ENCODE measurements around the gene WDR62.

Gene WDR62

DNA sequence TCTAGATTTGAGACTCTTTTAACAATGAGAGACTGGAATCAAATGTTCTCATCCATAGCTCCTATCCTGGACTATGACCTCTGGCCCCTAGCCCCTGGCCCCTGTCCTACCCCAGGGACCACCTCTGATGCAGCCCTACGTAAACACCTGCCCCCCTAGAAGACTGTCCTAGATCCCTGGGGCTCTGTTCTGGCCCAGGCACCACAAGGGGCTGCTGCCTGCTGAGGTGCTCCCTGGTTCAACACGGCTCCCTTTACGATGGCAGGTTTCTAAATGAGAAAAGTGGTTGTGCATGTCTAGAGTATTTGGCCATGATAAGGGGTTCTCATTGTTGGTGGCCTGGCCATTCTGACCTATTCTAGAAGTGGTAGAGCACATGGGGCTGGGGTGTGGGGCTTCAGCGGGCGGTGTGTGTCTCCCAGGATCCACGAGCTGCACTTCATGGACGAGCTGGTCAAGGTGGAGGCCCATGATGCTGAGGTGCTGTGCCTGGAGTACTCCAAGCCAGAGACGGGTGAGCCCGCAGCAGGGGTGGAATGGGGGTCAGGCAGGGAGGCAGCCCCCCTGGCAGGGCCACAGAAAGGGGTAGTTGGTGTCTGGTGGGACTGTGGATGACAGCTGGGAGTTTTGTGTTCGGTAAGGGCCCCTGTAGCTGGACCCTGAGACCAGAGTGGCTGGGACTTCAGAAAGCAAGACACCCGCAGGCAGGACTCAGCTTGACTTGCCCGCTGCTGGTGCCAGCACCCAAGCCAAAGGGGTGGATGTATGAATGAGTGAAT lies 29.7 kb downstream of the WDR62 start:
- Histone ChIP-seq H3K27ac (ENCODE audit: low read depth, low read length) (no peak overlapping the region), H3K9ac (ENCODE audit: low read depth, low read length) (no peak overlapping the region), H3K27me3 (ENCODE audit: insufficient read depth, low read length) (no peaks in the 10 kb centered on the region), H3K36me3 (ENCODE audit: insufficient read depth, low read length) (peaks cover 87% of the 10 kb centered on the region), H3K4me1 (ENCODE audit: insufficient read depth, low read length) (no peaks in the 10 kb centered on the region), H3K9me3 (ENCODE audit: insufficient read depth, low read depth, low read length) (no peaks in the 10 kb centered on the region), H3K4me3 (ENCODE audit: low read length) (no peak overlapping the region)
- WGBS: 96% methylated on average over 12 of the region's 12 CpGs

DNA sequence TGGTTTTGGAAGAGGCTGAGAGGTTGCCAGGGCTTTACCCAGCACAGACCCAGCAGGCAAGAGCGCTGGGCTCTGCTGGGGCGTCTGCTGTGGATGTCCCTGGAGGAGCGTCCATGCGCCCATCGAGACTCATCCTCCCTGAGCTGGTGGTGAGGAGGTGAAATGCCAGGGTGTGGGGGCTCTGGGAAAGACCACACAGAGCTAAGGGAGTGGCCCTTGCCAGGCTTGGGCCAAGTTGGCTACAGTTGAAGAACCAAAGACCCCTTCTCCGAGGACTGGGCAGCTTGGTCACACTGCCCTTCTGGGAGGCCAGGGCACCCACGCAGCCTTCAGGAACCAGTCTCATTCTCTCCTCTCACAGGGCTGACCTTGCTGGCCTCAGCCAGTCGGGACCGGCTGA lies 31.6 kb downstream of the WDR62 start:
- 96% methylated on average over 9 of the region's 9 CpGs for WGBS
- Histone ChIP-seq H3K4me1 (ENCODE audit: insufficient read depth, low read length) (no peaks in the 10 kb centered on the region), H3K36me3 (ENCODE audit: insufficient read depth, low read length) (peaks cover 95% of the 10 kb centered on the region), H3K4me3 (ENCODE audit: low read length) (no peak overlapping the region), H3K9ac (ENCODE audit: low read depth, low read length) (no peak overlapping the region), H3K27ac (ENCODE audit: low read depth, low read length) (no peak overlapping the region), H3K9me3 (ENCODE audit: insufficient read depth, low read depth, low read length) (no peaks in the 10 kb centered on the region), H3K27me3 (ENCODE audit: insufficient read depth, low read length) (no peaks in the 10 kb centered on the region)

DNA sequence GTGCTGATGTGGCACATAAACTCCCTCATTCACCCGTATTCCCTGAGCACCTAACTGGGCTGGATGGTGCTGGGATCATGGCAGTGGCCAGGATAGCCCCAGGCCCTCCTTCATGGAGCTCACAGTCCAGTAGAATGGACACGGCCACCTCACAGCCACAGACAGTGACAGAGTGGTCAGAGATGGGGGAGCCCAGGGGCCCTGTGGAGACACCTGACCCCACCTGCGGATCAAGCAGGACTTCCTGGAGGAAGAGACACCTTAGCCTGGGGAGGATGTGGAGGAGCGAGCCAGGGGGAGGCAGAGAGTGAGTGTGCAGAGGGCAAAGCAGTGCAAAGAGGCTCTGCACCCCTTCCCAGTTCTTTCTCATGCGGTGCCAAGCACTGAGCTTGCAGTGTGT lies 35.1 kb downstream of the WDR62 start:
- no peaks in the 10 kb centered on the region for H3K4me1 ChIP-seq (ENCODE audit: insufficient read depth, low read length)
- WGBS: 91% methylated on average over 5 of the region's 5 CpGs
- H3K27me3 ChIP-seq (ENCODE audit: insufficient read depth, low read length): no peaks in the 10 kb centered on the region
- H3K27ac ChIP-seq (ENCODE audit: low read depth, low read length): no peak overlapping the region
- peaks cover 95% of the 10 kb centered on the region for H3K36me3 ChIP-seq (ENCODE audit: insufficient read depth, low read length)
- no peaks in the 10 kb centered on the region for H3K9me3 ChIP-seq (ENCODE audit: insufficient read depth, low read depth, low read length)
- H3K4me3 ChIP-seq (ENCODE audit: low read length): no peak overlapping the region
- no peak overlapping the region for H3K9ac ChIP-seq (ENCODE audit: low read depth, low read length)

DNA sequence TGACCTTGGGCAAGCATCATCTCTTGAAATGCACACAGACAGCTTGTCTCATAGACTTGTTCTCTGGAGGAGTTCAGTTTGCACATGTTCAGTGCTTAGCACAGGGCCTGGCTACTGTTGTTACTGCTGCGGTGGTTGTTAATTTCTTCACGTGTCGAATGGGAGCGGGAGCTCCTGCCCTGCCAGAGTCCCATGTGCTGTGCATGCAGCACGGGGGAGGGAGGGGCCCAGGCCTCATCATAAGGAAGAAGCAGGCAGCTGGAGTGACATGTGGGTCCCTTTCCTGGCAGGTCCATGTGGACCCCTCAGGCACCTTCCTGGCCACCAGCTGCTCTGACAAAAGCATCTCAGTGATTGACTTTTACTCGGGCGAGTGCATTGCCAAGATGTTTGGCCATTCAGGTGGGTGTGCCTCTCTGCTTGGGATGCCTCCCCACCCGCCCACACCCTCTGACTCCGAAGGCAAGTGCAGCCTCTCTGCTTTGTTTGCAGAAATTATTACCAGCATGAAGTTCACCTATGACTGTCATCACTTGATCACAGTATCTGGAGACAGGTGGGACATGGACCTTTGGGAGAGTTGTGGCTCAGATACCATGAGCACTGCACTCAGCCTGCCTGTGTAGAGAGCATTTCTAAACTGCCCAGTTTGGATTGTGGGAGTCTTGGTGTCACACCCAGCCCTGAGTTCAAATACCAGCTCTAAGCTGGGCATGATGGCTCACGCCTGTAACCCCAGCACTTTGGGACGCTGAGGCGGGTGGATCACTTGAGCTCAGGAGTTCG lies 36.4 kb downstream of the WDR62 start:
- H3K36me3 ChIP-seq (ENCODE audit: insufficient read depth, low read length): peaks cover 94% of the 10 kb centered on the region
- H3K9ac ChIP-seq (ENCODE audit: low read depth, low read length): no peak overlapping the region
- H3K4me1 ChIP-seq (ENCODE audit: insufficient read depth, low read length): no peaks in the 10 kb centered on the region
- H3K27me3 ChIP-seq (ENCODE audit: insufficient read depth, low read length): no peaks in the 10 kb centered on the region
- H3K9me3 ChIP-seq (ENCODE audit: insufficient read depth, low read depth, low read length): no peaks in the 10 kb centered on the region
- H3K27ac ChIP-seq (ENCODE audit: low read depth, low read length): no peak overlapping the region
- WGBS: 86% methylated on average over 13 of the region's 13 CpGs
- H3K4me3 ChIP-seq (ENCODE audit: low read length): no peak overlapping the region

DNA sequence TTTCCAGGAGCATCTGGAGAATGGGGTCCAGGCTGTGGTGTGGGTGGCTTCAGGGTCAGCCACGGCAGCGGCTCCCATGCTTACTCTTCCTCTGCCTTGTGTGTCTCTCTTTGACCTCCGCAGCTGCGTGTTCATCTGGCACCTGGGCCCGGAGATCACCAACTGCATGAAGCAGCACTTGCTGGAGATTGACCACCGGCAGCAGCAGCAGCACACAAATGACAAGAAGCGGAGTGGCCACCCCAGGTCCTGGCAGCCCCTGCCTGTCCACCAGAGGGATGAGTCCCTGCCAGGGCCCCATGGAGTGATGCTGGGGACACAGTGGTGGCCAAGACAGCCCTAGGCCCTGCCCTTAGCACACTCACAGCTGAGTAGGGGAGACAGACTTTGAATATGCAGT lies 37.9 kb downstream of the WDR62 start:
- Histone ChIP-seq H3K4me3 (ENCODE audit: low read length) (no peak overlapping the region), H3K4me1 (ENCODE audit: insufficient read depth, low read length) (no peaks in the 10 kb centered on the region), H3K27ac (ENCODE audit: low read depth, low read length) (no peak overlapping the region), H3K27me3 (ENCODE audit: insufficient read depth, low read length) (no peaks in the 10 kb centered on the region), H3K36me3 (ENCODE audit: insufficient read depth, low read length) (peaks cover 91% of the 10 kb centered on the region), H3K9me3 (ENCODE audit: insufficient read depth, low read depth, low read length) (no peaks in the 10 kb centered on the region), H3K9ac (ENCODE audit: low read depth, low read length) (no peak overlapping the region)
- 96% methylated on average over 7 of the region's 7 CpGs for WGBS

DNA sequence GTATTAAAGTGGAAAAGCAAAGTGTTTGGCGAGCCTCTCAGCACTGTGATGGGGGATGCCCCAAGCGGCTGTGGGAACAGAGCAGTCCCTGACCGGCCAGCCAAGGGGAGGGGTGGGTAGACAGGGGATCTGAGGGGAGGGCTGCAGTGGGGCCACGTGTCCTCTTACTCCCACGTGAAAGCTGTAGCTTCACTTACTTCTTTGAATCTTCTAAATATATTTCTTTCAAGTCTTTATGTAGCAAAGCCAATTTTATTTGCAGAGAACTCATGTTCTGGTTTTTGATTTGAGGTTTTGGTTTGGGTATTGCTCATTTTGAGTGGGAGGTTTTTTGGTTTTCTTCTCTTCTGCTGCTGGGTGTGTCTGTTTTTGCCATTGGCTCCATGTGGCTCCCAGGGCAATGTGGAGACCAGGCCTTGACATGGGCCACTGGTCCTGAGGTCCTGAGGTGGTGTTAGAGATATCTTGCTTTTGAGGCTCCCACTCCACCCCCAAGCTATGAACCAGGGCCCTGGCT lies 38.5 kb downstream of the WDR62 start:
- 98% methylated on average over 3 of the region's 5 CpGs for WGBS
- Histone ChIP-seq H3K9ac (ENCODE audit: low read depth, low read length) (no peak overlapping the region), H3K27ac (ENCODE audit: low read depth, low read length) (no peak overlapping the region), H3K9me3 (ENCODE audit: insufficient read depth, low read depth, low read length) (no peaks in the 10 kb centered on the region), H3K27me3 (ENCODE audit: insufficient read depth, low read length) (no peaks in the 10 kb centered on the region), H3K4me1 (ENCODE audit: insufficient read depth, low read length) (no peaks in the 10 kb centered on the region), H3K36me3 (ENCODE audit: insufficient read depth, low read length) (peaks cover 91% of the 10 kb centered on the region), H3K4me3 (ENCODE audit: low read length) (no peak overlapping the region)

DNA sequence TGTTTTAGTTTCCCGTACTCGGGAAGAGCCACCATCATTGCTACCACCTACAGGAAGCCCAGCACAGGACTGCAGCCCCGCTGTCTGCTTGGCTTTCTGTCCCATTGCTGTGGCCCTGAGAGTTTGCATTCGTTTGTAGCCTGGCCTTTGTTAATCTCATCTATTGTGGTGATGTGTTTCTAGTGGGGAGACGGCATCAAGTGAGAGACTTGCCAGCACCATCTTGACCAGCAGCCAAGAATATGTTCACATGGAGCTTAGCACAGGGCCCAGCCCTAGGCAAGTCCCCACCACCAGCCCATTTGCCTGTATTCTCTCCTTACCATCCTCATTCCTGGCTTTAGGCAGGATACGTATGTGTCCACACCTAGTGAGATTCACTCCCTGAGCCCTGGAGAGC lies 39.0 kb downstream of the WDR62 start:
- no peak overlapping the region for H3K9ac ChIP-seq (ENCODE audit: low read depth, low read length)
- no peaks in the 10 kb centered on the region for H3K4me1 ChIP-seq (ENCODE audit: insufficient read depth, low read length)
- no peak overlapping the region for H3K27ac ChIP-seq (ENCODE audit: low read depth, low read length)
- no peak overlapping the region for H3K4me3 ChIP-seq (ENCODE audit: low read length)
- no peaks in the 10 kb centered on the region for H3K27me3 ChIP-seq (ENCODE audit: insufficient read depth, low read length)
- H3K9me3 ChIP-seq (ENCODE audit: insufficient read depth, low read depth, low read length): no peaks in the 10 kb centered on the region
- H3K36me3 ChIP-seq (ENCODE audit: insufficient read depth, low read length): peaks cover 91% of the 10 kb centered on the region
- WGBS: 87% methylated on average over 6 of the region's 6 CpGs

DNA sequence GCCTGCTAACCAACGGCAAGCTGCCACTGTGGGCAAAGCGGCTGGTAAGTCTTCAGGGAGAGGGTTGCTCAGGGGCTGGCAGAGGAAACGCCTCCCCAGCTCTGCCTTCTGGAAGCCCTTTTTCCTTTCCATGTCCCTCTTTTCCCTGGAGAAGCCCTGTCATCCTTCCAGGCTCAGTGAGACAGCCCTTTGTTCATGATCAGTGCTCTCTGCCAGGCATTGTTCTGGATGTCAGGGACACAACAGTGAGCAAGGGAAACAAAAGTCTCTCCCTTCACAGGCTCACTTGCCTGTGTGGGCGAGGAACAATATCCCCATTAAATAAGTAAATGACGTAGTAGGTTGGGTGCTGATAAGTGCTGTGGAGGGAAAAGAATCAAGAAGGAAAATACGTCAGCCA lies 42.3 kb downstream of the WDR62 start:
- Histone ChIP-seq H3K4me3 (ENCODE audit: low read length) (no peak overlapping the region), H3K9me3 (ENCODE audit: insufficient read depth, low read depth, low read length) (no peaks in the 10 kb centered on the region), H3K36me3 (ENCODE audit: insufficient read depth, low read length) (peaks cover 89% of the 10 kb centered on the region), H3K9ac (ENCODE audit: low read depth, low read length) (no peak overlapping the region), H3K4me1 (ENCODE audit: insufficient read depth, low read length) (no peaks in the 10 kb centered on the region), H3K27me3 (ENCODE audit: insufficient read depth, low read length) (no peaks in the 10 kb centered on the region), H3K27ac (ENCODE audit: low read depth, low read length) (no peak overlapping the region)
- WGBS: 96% methylated on average over 6 of the region's 6 CpGs

DNA sequence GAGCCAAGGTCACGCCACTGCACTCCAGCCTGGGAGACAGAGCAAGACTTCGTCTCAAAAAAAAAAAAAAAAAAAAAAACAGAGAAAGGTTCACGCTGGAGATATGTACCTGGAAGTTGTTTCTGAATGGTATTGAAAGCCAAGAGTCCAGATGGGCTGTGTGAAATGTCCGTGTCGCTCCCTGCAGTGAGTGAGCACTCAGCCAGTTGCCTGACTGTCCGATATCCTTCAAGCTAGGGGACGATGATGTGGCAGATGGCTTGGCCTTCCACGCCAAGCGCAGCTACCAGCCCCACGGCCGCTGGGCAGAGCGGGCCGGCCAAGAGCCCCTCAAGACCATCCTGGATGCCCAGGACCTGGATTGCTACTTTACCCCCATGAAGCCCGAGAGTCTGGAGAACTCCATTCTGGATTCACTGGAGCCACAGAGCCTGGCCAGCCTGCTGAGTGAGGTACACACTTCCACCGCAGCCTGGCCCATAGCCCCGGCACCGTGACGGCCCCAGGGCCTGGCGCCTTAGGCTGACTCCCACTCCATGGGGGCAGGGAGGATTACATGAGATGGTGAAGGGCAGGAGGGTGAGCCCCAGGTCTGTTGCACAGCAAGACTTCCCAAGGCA lies 44.6 kb downstream of the WDR62 start:
- Histone ChIP-seq H3K27me3 (ENCODE audit: insufficient read depth, low read length) (no peaks in the 10 kb centered on the region), H3K9ac (ENCODE audit: low read depth, low read length) (no peak overlapping the region), H3K4me3 (ENCODE audit: low read length) (no peak overlapping the region), H3K9me3 (ENCODE audit: insufficient read depth, low read depth, low read length) (no peaks in the 10 kb centered on the region), H3K4me1 (ENCODE audit: insufficient read depth, low read length) (no peaks in the 10 kb centered on the region), H3K36me3 (ENCODE audit: insufficient read depth, low read length) (peaks cover 89% of the 10 kb centered on the region), H3K27ac (ENCODE audit: low read depth, low read length) (no peak overlapping the region)
- WGBS: 93% methylated on average over 19 of the region's 19 CpGs

DNA sequence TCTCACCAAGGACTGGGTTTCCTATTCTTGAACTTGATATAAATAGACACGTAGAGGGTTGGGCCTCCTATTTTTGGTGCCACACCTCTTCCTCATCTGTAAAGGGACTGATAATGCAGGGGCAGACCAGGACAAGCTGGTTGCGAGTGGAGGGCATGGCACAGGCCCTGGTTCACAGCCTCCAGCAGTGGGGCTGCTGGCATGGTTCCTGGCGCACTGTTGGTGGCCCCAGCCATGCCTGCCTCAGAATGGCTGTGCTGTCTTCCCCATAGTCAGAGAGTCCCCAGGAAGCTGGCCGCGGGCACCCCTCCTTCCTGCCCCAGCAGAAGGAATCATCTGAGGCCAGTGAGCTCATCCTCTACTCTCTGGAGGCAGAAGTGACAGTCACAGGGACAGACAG lies 45.8 kb downstream of the WDR62 start:
- Histone ChIP-seq H3K4me1 (ENCODE audit: insufficient read depth, low read length) (no peaks in the 10 kb centered on the region), H3K36me3 (ENCODE audit: insufficient read depth, low read length) (peaks cover 90% of the 10 kb centered on the region), H3K9me3 (ENCODE audit: insufficient read depth, low read depth, low read length) (no peaks in the 10 kb centered on the region), H3K27me3 (ENCODE audit: insufficient read depth, low read length) (no peaks in the 10 kb centered on the region), H3K9ac (ENCODE audit: low read depth, low read length) (no peak overlapping the region), H3K4me3 (ENCODE audit: low read length) (no peak overlapping the region), H3K27ac (ENCODE audit: low read depth, low read length) (no peak overlapping the region)
- 94% methylated on average over 5 of the region's 5 CpGs for WGBS
